Measurements from ENCODE around the gene PGGT1B.

The PGGT1B gene

DNA sequence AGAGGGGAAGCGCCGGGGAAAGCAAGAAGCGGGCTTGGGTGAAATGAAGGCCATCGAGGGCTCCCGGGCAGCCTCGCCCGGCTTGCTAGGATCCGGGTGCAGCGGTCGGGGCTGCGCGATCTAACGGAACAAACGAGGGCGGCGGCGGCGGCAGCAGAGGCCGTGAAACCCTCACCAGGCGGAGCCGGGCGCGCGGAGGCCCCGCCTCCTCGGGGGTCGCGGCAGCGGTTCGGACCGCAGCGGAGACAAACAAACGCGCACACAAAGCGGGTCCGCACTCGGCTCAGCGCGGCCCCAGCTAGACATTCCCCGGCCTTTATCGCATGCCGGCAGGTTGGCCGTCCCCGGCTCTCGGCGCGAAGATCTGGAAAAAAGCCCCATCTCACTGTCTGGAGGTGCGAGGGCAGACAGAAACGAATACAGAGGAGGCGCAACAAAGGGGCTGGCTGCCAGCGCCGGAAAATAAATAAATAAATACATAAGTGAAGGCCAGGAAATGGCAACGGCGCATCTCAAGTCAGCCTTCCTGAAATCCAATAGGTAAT lies 82.4 kb downstream of the PGGT1B start:
- no peak for TF ChIP-seq GATA3 (IDR thresholded peaks at IDR 0.05; ENCODE audit: low read depth, low read length)
- TF ChIP-seq GATA2 (IDR thresholded peaks at IDR 0.05; ENCODE audit: low read depth, low read length) = no peak

DNA sequence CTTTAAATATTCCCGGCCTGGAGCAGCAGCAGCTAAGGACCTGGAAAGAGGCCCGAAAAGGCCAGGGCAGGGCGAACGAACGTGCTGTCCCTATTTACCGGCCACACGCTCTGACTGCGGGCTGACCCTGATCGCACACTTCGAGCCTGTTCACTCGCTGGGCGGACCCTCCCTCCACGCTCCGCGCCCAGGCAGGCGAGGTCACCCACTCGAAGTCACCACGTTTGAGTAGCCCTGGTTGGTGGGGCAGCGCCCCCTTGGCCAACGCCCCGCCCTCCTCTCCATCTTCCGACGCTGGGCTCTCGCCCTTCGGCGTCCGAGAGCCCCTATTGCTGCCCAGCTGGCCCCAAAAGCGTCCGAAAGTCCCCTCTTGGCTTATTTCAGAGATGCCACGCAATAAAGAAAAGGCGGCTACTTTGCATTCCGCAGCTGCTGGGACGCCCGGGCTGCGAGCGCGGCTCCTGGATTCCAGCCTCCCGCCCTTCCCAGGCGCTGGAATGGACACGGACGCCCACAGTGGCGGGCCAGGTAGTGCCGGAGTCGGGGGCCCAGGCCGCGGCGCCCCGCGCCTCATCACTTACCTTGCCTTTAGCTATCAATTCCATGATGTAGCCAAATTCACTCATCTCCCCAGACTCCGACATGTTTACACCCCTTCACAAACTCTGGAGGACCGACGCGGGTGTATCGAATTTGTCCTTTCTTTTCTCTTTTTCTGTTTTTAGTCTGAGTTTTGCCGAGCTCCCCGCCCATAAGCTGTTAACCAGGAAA lies 83.1 kb downstream of the PGGT1B start:
- TF ChIP-seq GATA2 (IDR thresholded peaks at IDR 0.05; ENCODE audit: low read depth, low read length) = no peak
- no peak for TF ChIP-seq GATA3 (IDR thresholded peaks at IDR 0.05; ENCODE audit: low read depth, low read length)

- no peak for TF ChIP-seq GATA2 (IDR thresholded peaks at IDR 0.05; ENCODE audit: low read depth, low read length)
- no peak for TF ChIP-seq GATA3 (IDR thresholded peaks at IDR 0.05; ENCODE audit: low read depth, low read length)
Measured at GRCh38 chr5:115179030-115179393, 83.7 kb downstream of the PGGT1B start.

- no peak for TF ChIP-seq GATA3 (IDR thresholded peaks at IDR 0.05; ENCODE audit: low read depth, low read length)
- TF ChIP-seq GATA2 (IDR thresholded peaks at IDR 0.05; ENCODE audit: low read depth, low read length) = no peak
Measured at GRCh38 chr5:115170929-115171510, 91.7 kb downstream of the PGGT1B start.

DNA sequence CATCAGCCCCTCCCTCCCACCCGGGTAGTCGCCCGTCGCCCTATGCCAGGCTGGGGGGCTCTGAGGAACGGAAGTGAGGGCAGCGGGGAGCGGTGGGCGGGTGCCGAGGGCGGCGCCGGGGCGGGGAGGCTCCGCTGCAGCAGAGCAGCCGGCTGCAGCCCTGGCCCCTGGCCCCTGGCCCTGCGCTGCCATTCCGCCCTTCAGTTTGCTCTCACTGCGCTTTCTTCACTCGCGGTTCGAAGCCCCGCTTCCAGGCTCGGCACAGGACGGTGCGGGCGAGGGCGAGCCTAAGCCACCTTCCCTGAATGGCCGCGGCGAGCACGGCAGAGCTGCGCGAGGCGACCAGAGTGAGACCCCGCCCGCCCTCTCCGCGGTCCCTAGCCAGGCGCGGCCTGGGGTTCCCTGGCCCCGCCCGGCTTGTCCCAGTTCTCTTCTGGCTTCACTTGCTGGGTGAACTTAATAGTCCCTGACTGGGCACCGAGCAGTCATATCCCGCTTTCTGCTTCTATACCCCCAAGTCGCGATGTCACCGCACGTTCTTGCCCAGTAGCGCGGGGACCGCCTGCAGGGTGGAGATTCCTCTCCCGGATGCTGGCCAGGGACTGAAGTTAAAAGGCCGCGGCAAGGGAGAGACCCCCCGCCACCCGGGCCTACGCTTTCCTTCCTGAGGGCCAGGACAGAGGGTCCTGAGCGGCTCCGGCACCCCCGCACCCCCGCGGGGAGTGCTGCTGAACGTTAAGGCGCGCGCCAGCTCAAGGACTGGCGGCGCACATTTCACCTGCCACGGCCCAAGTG lies 92.3 kb downstream of the PGGT1B start:
- no peak for TF ChIP-seq GATA2 (IDR thresholded peaks at IDR 0.05; ENCODE audit: low read depth, low read length)
- no peak for TF ChIP-seq GATA3 (IDR thresholded peaks at IDR 0.05; ENCODE audit: low read depth, low read length)

GRCh38 chr5:115169487-115170133 lies 93.1 kb downstream of the PGGT1B start, which contains the start of gene TRIM36:
TSS of gene TRIM36 (minus strand) at chr5:115169908. CDS start at chr5:115169634, 274 bp downstream.
- TF ChIP-seq GATA2 (IDR thresholded peaks at IDR 0.05; ENCODE audit: low read depth, low read length) (no peak), GATA3 (IDR thresholded peaks at IDR 0.05; ENCODE audit: low read depth, low read length) (no peak)

- no peak for TF ChIP-seq GATA2 (IDR thresholded peaks at IDR 0.05; ENCODE audit: low read depth, low read length)
- TF ChIP-seq GATA3 (IDR thresholded peaks at IDR 0.05; ENCODE audit: low read depth, low read length) = no peak
Measured at GRCh38 chr5:115168829-115169486, 93.7 kb downstream of the PGGT1B start.

DNA sequence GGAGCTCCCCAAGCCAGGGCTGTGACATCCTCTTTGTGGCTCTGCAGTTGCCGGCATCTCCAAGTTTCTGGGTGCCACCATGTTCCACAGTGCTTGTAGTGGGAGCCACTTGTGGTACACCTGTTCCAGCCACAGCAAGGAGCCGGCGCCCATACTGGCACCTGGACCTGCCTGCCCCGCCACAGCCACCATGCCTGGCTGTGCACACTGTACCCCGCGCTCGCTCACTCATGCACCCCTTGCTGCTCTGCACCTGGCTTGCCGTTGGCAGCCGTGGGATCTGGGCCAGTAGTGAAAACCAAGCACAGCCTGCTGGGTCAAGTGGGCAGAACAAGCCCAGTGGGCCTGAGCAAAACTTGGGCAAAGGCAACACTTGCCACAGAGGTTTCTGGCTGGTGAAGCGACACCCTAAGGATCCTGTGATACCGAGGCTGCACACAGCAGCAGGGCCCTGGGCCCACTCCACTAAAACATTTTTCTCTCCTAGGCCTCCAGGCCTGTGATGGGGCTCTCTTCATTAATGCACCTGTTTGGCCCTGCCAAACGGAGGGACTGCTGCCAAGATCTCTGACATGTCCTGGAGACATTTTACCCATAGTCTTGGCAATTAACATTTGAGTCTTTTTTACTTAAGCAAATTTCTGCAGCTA lies 95.8 kb downstream of the PGGT1B start:
- no peak for TF ChIP-seq GATA3 (IDR thresholded peaks at IDR 0.05; ENCODE audit: low read depth, low read length)
- no peak for TF ChIP-seq GATA2 (IDR thresholded peaks at IDR 0.05; ENCODE audit: low read depth, low read length)

GRCh38 chr5:115165790-115166189 lies 96.9 kb downstream of the PGGT1B start:
- TF ChIP-seq GATA3 (IDR thresholded peaks at IDR 0.05; ENCODE audit: low read depth, low read length) (no peak), GATA2 (IDR thresholded peaks at IDR 0.05; ENCODE audit: low read depth, low read length) (no peak)

- no peak for TF ChIP-seq GATA3 (IDR thresholded peaks at IDR 0.05; ENCODE audit: low read depth, low read length)
- TF ChIP-seq GATA2 (IDR thresholded peaks at IDR 0.05; ENCODE audit: low read depth, low read length) = no peak
Measured at GRCh38 chr5:115160975-115161475, 101.7 kb downstream of the PGGT1B start.

Data from SH-SY5Y (cell line).